SK-N-SH (cell line): ENCODE results near the gene DEFB108B. TPM values are rescaled to one million over a fixed set of nuclear protein-coding genes. Genes with fewer than 3 reads are reported as not detected.
"Not testable (repeated sequence)": the region's sequence is repeated elsewhere in the genome, so short reads cannot be mapped to it uniquely, and the experiment has no call there.

Source experiments
- CTCF ChIA-PET: fragments of 300-600, 350-600 bp; formaldehyde crosslinking; extraction: SDS; loops from one replicate; lab custom pipeline; 2021; lab: Yijun Ruan, JAX
- POLR2A ChIA-PET: fragments of 350-600 bp; sonication (Branson Sonifier 250); formaldehyde crosslinking; extraction: SDS; loops from one replicate; lab custom pipeline; 2020; ENCODE audit warnings: antibody characterized with exemption, inconsistent platforms; lab: Yijun Ruan, JAX
- DNase-seq: peaks from one replicate; pipeline ENCODE4 v3.0.0; 2012
- H2AFZ ChIP-seq: fragments of 200-600 bp; sonication (generic); 2 replicates; pipeline ENCODE4 v1.8.1; 2016; ENCODE audit warnings: antibody characterized with exemption, mild to moderate bottlenecking, low read depth
- H3F3A ChIP-seq: fragments of 200-600 bp; sonication (generic); replicated peaks from 2 replicates; pipeline ENCODE3; 2016; ENCODE audit warnings: antibody characterized with exemption, mild to moderate bottlenecking; ENCODE audit not compliant: insufficient read depth
- H3K27ac ChIP-seq, 2 experiments: fragments of 200-500 bp in 1 of 2; fragments of 200-600 bp in 1 of 2; sonication (Bioruptor generic) in 1 of 2; sonication (generic), shearing (Covaris generic) in 1 of 2; 2 replicates each; pipeline versions ENCODE4 v1.5.1 to v1.6.1; 2014 to 2016; ENCODE audit warnings: low read depth in 2 of 2, inconsistent platforms in 1 of 2, low read length in 1 of 2, mild to moderate bottlenecking in 1 of 2, mixed read lengths in 1 of 2
- H3K27me3 ChIP-seq: fragments of 200-600 bp; sonication (generic), shearing (Covaris generic); 2 replicates; pipeline ENCODE4 v1.6.1; 2016; ENCODE audit warnings: mixed run types; ENCODE audit not compliant: insufficient read depth
- H3K36me3 ChIP-seq, 2 experiments: fragments of 200-500 bp in 1 of 2; fragments of 200-600 bp in 1 of 2; sonication (Bioruptor generic) in 1 of 2; sonication (generic) in 1 of 2; replicated peaks in 1 of 2; 2 replicates each; pipeline versions ENCODE3 to v1.5.1; 2014 to 2016; ENCODE audit warnings: low read length in 1 of 2, mild to moderate bottlenecking in 1 of 2; ENCODE audit not compliant: insufficient read depth in 2 of 2, control insufficient read depth in 1 of 2
- H3K4me1 ChIP-seq, 2 experiments: fragments of 200-500 bp in 1 of 2; fragments of 200-600 bp in 1 of 2; sonication (Bioruptor generic) in 1 of 2; sonication (generic), shearing (Covaris generic) in 1 of 2; 2 replicates each; pipeline versions ENCODE4 v1.5.1 to v1.6.1; 2014 to 2016; ENCODE audit warnings: low read depth in 1 of 2, low read length in 1 of 2, mixed run types in 1 of 2; ENCODE audit not compliant: insufficient read depth in 2 of 2, control insufficient read depth in 1 of 2
- H3K4me2 ChIP-seq: fragments of 200-600 bp; sonication (generic), shearing (Covaris generic); 2 replicates; pipeline ENCODE4 v1.6.1; 2017; ENCODE audit warnings: mixed run types
- H3K4me3 ChIP-seq, 2 experiments: fragments of 200-500 bp in 1 of 2; fragments of 200-600 bp in 1 of 2; sonication (Bioruptor generic) in 1 of 2; sonication (generic), shearing (Covaris generic) in 1 of 2; 2 replicates each; pipeline versions ENCODE4 v1.5.1 to v1.8.1; 2014 to 2016; ENCODE audit warnings: low read depth in 2 of 2, inconsistent platforms in 1 of 2, low read length in 1 of 2, mild to moderate bottlenecking in 1 of 2, mixed read lengths in 1 of 2, moderate library complexity in 1 of 2
- H3K79me2 ChIP-seq: fragments of 200-600 bp; sonication (generic); 2 replicates; pipeline ENCODE4 v1.8.1; 2017; ENCODE audit warnings: mild to moderate bottlenecking; ENCODE audit not compliant: insufficient read depth
- H3K9ac ChIP-seq: fragments of 200-600 bp; sonication (generic); 2 replicates; pipeline ENCODE4 v1.6.1; 2017; ENCODE audit warnings: mixed run types
- H3K9me2 ChIP-seq: fragments of 200-600 bp; sonication (generic); 2 replicates; pipeline ENCODE4 v1.6.1; 2017; ENCODE audit warnings: mixed run types
- H3K9me3 ChIP-seq: fragments of 200-600 bp; sonication (generic); 2 replicates; pipeline ENCODE4 v1.6.1; 2017; ENCODE audit warnings: mixed run types, mild to moderate bottlenecking, moderate library complexity
- H4K20me1 ChIP-seq: fragments of 200-600 bp; sonication (generic); 2 replicates; pipeline ENCODE4 v1.6.1; 2017; ENCODE audit warnings: mild to moderate bottlenecking, mixed run types; ENCODE audit not compliant: insufficient read depth
- MAX ChIP-seq: IDR thresholded peaks from 2 replicates; pipeline ENCODE4 v1.4.0; 2012; ENCODE audit warnings: low read depth
- WGBS: methylation state at CpG from one replicate; pipeline ENCODE4 v1.1.6; 2017; ENCODE audit warnings: low lambda C conversion rate; 5-methylcytosine and 5-hydroxymethylcytosine counted together
- polyA plus RNA-seq, 3 experiments: library from polyadenylated mRNA; depleted of rRNA; stranded (reverse); fragments of >200 nt; gene quantifications; 2 replicates each; pipeline ENCODE4 v1.2.3, GENCODE V29; 2012
- TF ChIP-seq, protein P1 (sequence below): IDR thresholded peaks from 2 replicates; pipeline ENCODE4 v1.4.0; 2012; ENCODE audit warnings: low read depth, borderline replicate concordance

DEFB108B gene, protein sequence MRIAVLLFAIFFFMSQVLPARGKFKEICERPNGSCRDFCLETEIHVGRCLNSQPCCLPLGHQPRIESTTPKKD
- polyA plus RNA-seq (2012; rRNA removed), result not detected in 2 replicates
- polyA plus RNA-seq (2012; cell fraction: cytosol; rRNA removed), result not detected in 2 replicates
- polyA plus RNA-seq (2012; cell fraction: nucleus; rRNA removed), result not detected in 2 replicates

DNA sequence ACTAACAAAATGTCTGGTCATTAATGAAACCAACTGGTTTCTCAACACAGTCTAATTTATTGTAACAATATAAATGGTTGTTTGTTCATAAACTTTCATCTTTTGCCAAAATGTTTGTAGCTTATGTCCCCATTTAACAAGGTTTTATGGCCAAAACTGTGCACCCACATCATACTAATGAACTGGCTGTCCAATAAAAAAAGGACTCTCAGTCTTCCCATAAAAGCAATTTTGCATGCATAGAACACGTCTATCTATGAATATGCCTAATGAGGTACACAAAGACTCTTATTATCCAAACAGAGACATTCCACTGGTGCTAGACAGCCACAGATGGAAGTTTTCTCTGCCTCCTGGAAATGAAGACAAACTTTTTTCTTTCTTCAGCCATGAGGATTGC, at the start of gene DEFB108B:
Gene DEFB108B, plus strand, starts transcription at position 390 of the 400 bp plus-strand sequence. Its CDS starts 0 bp downstream, at position 390.
- WGBS, result 0% methylated on average over 1 of the region's 1 CpG

GRCh38 chr11:71786114-71786847, 46.7 kb upstream of the DEFB108B start:
- POLR2A ChIA-PET, CTCF ChIA-PET, H2AFZ ChIP-seq, H3F3A ChIP-seq, H3K79me2 ChIP-seq, H3K36me3 ChIP-seq, H3K9me2 ChIP-seq, H3K27me3 ChIP-seq, H3K4me1 ChIP-seq, H3K9me3 ChIP-seq, H4K20me1 ChIP-seq: not testable (repeated sequence)
- 16% methylated on average over 22 of the region's 40 CpGs for WGBS
- DNase-seq, result peak; percentile 88
- peak overlapping the region; percentile 61 for H3K9ac ChIP-seq
- H3K4me2 ChIP-seq, result peak overlapping the region; percentile 76
- peak overlapping the region in 1 of 2 experiments; percentile 43; a peak in 1 of 4 replicates for H3K27ac ChIP-seq
- peak overlapping the region; percentile 19 to 53; a peak in 3 of 4 replicates for H3K4me3 ChIP-seq

More for the DNA sequence above, at the start of gene DEFB108B:
- H3K9me2 ChIP-seq, H3K4me3 ChIP-seq, H3F3A ChIP-seq, H3K27me3 ChIP-seq, H3K27ac ChIP-seq, H2AFZ ChIP-seq, H3K9ac ChIP-seq, POLR2A ChIA-PET, H3K36me3 ChIP-seq, H3K9me3 ChIP-seq, H3K79me2 ChIP-seq, CTCF ChIA-PET, H4K20me1 ChIP-seq, DNase-seq, H3K4me2 ChIP-seq, H3K4me1 ChIP-seq: not testable (repeated sequence)

DNA sequence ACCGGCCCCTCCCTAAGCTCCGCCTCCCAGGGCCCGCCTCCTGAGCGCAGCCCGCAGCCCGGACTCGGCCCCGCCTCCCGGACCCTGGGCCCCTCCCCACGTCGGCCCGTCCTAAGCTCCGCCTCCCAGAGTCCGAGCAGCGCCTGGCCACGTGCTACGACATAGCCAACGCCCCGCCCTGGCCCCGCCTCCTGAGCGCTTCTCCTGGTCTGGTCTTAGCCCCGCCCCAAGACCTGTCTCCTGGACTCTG, 46.2 kb upstream of the DEFB108B start:
- H4K20me1 ChIP-seq, H3K4me2 ChIP-seq, H3K9me2 ChIP-seq, H3F3A ChIP-seq, H3K79me2 ChIP-seq, H3K36me3 ChIP-seq, H2AFZ ChIP-seq, POLR2A ChIA-PET, H3K9me3 ChIP-seq, CTCF ChIA-PET: not testable (repeated sequence)
- Histone ChIP-seq H3K9ac (peak overlapping the region; percentile 61; the same call in 1 of the 2 replicates), H3K4me3 (peak overlapping the region; percentile 19 to 59; a peak in 3 of 4 replicates), H3K27ac (peak overlapping the region in 1 of 2 experiments; percentile 71; a peak in 1 of 4 replicates)
- WGBS, result 2% methylated on average over 16 of the region's 22 CpGs
- DNase-seq, result peak; percentile 86
- TF ChIP-seq, protein P1, sequence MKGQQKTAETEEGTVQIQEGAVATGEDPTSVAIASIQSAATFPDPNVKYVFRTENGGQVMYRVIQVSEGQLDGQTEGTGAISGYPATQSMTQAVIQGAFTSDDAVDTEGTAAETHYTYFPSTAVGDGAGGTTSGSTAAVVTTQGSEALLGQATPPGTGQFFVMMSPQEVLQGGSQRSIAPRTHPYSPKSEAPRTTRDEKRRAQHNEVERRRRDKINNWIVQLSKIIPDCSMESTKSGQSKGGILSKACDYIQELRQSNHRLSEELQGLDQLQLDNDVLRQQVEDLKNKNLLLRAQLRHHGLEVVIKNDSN, result peak; percentile 45; the same call in 1 of the 2 replicates
- TF ChIP-seq MAX, result 0 out of 2 replicates have a peak, but pooled peaks have one; percentile 23
- TF ChIP-seq, all 33 proteins: peak for 2; not testable (repeated sequence) for 31
- not testable (repeated sequence) for H3K27me3 ChIP-seq, H3K4me1 ChIP-seq
